DOHH2 (cell line): ENCODE measurements around the gene ELMOD3.

Experiments
- EZH2phosphoT487 ChIP-seq: fragments of 200-600 bp; sonication (generic); IDR thresholded peaks from 2 replicates; pipeline ENCODE4 v1.6.1; 2017; ENCODE audit warnings: borderline replicate concordance, mild to moderate bottlenecking, antibody characterized with exemption, low read length, moderate library complexity, mixed read lengths
- TF ChIP-seq, protein P1 (sequence below): fragments of 200-600 bp; sonication (generic); IDR thresholded peaks from one replicate; pipeline ENCODE4 v1.5.1; 2014; ENCODE audit warnings: antibody characterized with exemption, mild to moderate bottlenecking, low read depth, low read length; ENCODE audit not compliant: poor library complexity, severe bottlenecking

DNA sequence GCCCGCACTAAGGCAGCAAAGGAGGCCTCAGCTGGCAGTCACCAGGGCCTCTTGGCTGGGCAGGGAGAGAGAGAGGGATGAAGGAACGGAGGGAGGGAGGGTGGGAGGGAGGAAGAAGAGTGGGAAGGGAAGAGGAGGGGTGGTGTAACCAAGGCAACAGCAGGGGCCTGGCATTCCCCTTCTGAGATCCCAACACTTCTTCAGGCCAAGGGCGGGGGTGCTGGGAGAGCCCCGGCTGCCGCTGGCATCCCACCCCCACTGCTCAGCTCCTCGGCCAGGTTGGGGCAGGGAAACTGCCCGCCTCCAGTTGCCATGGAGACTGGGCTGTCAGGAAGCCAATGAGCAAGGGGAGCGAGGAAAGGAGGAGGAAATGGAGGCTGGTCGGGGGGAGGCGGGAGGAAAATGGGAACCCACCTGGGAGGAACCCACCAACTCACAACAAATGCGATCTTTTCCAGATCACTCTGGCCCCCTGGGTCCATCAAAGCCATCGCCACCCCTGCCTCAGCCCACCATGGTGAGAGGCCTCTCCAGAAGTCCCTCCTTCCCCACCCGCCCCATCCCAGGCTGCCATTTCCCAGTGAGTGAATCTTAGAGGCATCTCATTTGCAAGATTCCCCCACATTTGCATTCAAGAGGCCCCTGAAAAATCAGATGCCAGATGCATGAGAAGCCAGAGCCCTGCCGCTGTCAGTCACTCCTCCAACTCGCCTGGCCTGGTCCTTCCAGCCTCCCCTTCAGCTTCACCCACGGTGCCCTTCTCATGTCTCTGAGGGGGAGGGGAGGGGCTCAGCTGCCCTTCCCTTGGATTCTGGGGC is 76.4 kb downstream of the ELMOD3 start:
- TF ChIP-seq, protein P1, sequence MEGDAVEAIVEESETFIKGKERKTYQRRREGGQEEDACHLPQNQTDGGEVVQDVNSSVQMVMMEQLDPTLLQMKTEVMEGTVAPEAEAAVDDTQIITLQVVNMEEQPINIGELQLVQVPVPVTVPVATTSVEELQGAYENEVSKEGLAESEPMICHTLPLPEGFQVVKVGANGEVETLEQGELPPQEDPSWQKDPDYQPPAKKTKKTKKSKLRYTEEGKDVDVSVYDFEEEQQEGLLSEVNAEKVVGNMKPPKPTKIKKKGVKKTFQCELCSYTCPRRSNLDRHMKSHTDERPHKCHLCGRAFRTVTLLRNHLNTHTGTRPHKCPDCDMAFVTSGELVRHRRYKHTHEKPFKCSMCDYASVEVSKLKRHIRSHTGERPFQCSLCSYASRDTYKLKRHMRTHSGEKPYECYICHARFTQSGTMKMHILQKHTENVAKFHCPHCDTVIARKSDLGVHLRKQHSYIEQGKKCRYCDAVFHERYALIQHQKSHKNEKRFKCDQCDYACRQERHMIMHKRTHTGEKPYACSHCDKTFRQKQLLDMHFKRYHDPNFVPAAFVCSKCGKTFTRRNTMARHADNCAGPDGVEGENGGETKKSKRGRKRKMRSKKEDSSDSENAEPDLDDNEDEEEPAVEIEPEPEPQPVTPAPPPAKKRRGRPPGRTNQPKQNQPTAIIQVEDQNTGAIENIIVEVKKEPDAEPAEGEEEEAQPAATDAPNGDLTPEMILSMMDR = no peak
- no peak for TF ChIP-seq EZH2phosphoT487
